Suprapubic skin (tissue), 4 donors: ENCODE data around the gene CYSLTR2. TPM values are rescaled to one million over a fixed set of nuclear protein-coding genes. Genes with fewer than 3 reads are reported as not detected.

Experiments used
- total RNA-seq, 4 donors: library from RNA; depleted of rRNA; stranded (reverse); fragments of >200 nt; gene quantifications; one replicate each; pipeline ENCODE4 v1.1.0, GENCODE V29; 2016

CYSLTR2 gene
- total RNA-seq, 4 donors from 2014 or later: 0.93 to 2.2 (median 1.7) TPM

Other genes with a start within 250 kb of the CYSLTR2 start
- 10 to 100 TPM; 13.3 to 41.4 (median 22.8) TPM for gene LPAR6, start 240.8 kb upstream of the CYSLTR2 start, total RNA-seq
- 1 to 10 TPM; 2.9 to 5.8 (median 4.4) TPM for gene RCBTB2, start 120.8 kb upstream of the CYSLTR2 start, total RNA-seq